ENCODE measurements around the gene UFD1. TPM values are rescaled to one million over a fixed set of nuclear protein-coding genes. Genes with fewer than 3 reads are reported as not detected.

The UFD1 gene
- total and polyA plus RNA-seq, 9 of the 15 experiments (the other 6 are each of a cell fraction or from before 2014, with no cell fraction given): 238 to 645 (median 363) TPM

GRCh38 chr22:19494676-19495173, 15.7 kb upstream of the UFD1 start (continued):
- TF ChIP-seq CHD7 (IDR thresholded peaks at IDR 0.05; ENCODE audit: low read depth, low read length) (peak; percentile 43), POLR2AphosphoS2 (IDR thresholded peaks at IDR 0.05; ENCODE audit: low read length) (no peak), PTTG1 (tag; IDR thresholded peaks at IDR 0.05; ENCODE audit: low read depth) (no peak), PHF8 (IDR thresholded peaks at IDR 0.05; ENCODE audit: borderline replicate concordance, low read length) (0 out of 2 replicates have a peak, but pooled peaks have one; percentile 12), ZC3H4 (CRISPR knock-in tag; IDR thresholded peaks at IDR 0.05; ENCODE audit: borderline replicate concordance) (0 out of 2 replicates have a peak, but pooled peaks have one; percentile 19), POU5F1 (IDR thresholded peaks at IDR 0.05; ENCODE audit: borderline replicate concordance, low read depth, low read length, partially characterized antibody) (no peak), POLR2G (IDR thresholded peaks at IDR 0.05; ENCODE audit: low read depth, low read length) (no peak), IRF2 (CRISPR knock-in tag; IDR thresholded peaks at IDR 0.05) (0 out of 2 replicates have a peak, but pooled peaks have one; percentile 73), ATF3 (IDR thresholded peaks at IDR 0.05) (no peak), ATF3 (CRISPR knock-in tag; conservative IDR thresholded peaks at IDR 0.05) (no peak), MAX (CRISPR knock-in tag; IDR thresholded peaks at IDR 0.05) (peak; percentile 29; the same call in 1 of the 2 replicates), ZNF282 (CRISPR knock-in tag; IDR thresholded peaks at IDR 0.05) (peak; percentile 77; the same call in 1 of the 2 replicates), RNF219 (CRISPR knock-in tag; IDR thresholded peaks at IDR 0.05) (no peak)
